ENCODE data around the gene UBR2. TPM values are rescaled to one million over a fixed set of nuclear protein-coding genes. Genes with fewer than 3 reads are reported as not detected.
A peak's percentile ranks its signal among the peaks of the same experiment; 100 is the strongest.

The UBR2 gene
- total and polyA plus RNA-seq, 2 of the 13 experiments (the other 11 are each of a cell fraction or from before 2014, with no cell fraction given): 17.6 to 29.3 TPM

DNA sequence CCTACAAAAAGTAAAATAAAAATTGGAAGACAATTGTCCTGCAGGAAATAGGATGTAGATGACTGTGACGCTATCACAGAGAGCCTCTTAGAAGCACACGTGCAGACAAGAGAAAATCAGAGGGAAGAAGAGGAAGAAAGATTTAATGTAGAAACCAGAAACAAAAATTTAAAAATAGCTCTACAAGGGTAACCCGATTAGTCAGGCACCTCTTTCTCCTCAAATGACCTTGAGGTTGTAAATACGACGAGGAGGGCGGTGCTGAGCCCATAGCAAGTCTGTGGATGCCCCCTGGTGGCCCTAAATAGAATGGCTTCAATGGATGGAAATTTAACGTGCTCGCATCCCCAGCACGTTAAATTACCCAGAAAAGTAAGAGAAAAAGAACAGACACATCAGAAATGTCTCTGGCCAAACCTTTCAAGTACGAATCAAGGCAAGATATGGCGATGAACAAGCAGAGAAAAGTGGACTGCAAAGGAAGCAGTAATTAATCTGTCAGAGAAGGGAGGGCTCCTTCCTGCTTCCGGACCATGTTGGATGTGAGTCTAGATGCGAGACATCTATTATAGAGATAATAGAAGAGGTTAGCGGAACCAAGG, 162.8 kb downstream of the UBR2 start (continued):
- TF ChIP-seq ZNF318 (CRISPR knock-in tag; IDR thresholded peaks at IDR 0.05): no peak
- no peak for TF ChIP-seq ZSCAN25 (CRISPR knock-in tag; IDR thresholded peaks at IDR 0.05)
- no peak for TF ChIP-seq NCOA1 (CRISPR knock-in tag; IDR thresholded peaks at IDR 0.05)
- TF ChIP-seq SNRNP70 (IDR thresholded peaks at IDR 0.05; ENCODE audit: low read depth, low read length): no peak
- no peak for TF ChIP-seq DMAP1 (CRISPR knock-in tag; IDR thresholded peaks at IDR 0.05)
- TF ChIP-seq, protein P1, sequence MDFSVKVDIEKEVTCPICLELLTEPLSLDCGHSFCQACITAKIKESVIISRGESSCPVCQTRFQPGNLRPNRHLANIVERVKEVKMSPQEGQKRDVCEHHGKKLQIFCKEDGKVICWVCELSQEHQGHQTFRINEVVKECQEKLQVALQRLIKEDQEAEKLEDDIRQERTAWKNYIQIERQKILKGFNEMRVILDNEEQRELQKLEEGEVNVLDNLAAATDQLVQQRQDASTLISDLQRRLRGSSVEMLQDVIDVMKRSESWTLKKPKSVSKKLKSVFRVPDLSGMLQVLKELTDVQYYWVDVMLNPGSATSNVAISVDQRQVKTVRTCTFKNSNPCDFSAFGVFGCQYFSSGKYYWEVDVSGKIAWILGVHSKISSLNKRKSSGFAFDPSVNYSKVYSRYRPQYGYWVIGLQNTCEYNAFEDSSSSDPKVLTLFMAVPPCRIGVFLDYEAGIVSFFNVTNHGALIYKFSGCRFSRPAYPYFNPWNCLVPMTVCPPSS (IDR thresholded peaks at IDR 0.05): no peak
- TF ChIP-seq ATM (IDR thresholded peaks at IDR 0.05; ENCODE audit: borderline replicate concordance): no peak
- TF ChIP-seq ZNF629 (CRISPR knock-in tag; conservative IDR thresholded peaks at IDR 0.05): no peak
- TF ChIP-seq ZNF138 (CRISPR knock-in tag; IDR thresholded peaks at IDR 0.05; ENCODE audit: low read depth): no peak
- TF ChIP-seq ZMYM2 (CRISPR knock-in tag; IDR thresholded peaks at IDR 0.05): no peak
- no peak for TF ChIP-seq TP53 (CRISPR knock-in tag; conservative IDR thresholded peaks at IDR 0.05)
- TF ChIP-seq, protein P2, sequence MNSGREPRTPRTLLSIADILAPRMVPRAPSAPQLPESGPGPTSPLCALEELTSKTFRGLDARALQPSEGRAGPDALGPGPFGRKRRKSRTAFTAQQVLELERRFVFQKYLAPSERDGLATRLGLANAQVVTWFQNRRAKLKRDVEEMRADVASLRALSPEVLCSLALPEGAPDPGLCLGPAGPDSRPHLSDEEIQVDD (CRISPR knock-in tag; IDR thresholded peaks at IDR 0.05; ENCODE audit: borderline replicate concordance): no peak
- TF ChIP-seq EZH2 (conservative IDR thresholded peaks at IDR 0.05; ENCODE audit: low read depth, low read length): no peak
- no peak for TF ChIP-seq SKI (IDR thresholded peaks at IDR 0.05; ENCODE audit: partially characterized antibody)
- TF ChIP-seq ZNF556 (CRISPR knock-in tag; IDR thresholded peaks at IDR 0.05; ENCODE audit: borderline replicate concordance): no peak
- TF ChIP-seq GATAD1 (CRISPR knock-in tag; IDR thresholded peaks at IDR 0.05): peak; percentile 38; the same call in 1 of the 2 replicates
